Panc1 (cell line): Measurements from ENCODE around the gene GRK3. TPM values are rescaled to one million over a fixed set of nuclear protein-coding genes. Genes with fewer than 3 reads are reported as not detected.
"Not testable (repeated sequence)": the region's sequence is repeated elsewhere in the genome, so short reads cannot be mapped to it uniquely, and the experiment has no call there.

Experiments
- ATAC-seq: fragments of 200-7000 bp; cut with Tn5 transposase; 2 replicates; pipeline ENCODE4 v1.9.1; 2020; ENCODE audit warnings: mild to moderate bottlenecking, moderate library complexity
- BruUV-seq: library from RNA; stranded (reverse); fragments of 400-500 nt; replicated peaks from 2 replicates; lab custom pipeline; 2021; lab: Mats Ljungman, UMichigan
- CTCF ChIA-PET: fragments of 300-600 bp; sonication (Branson Sonifier 250); formaldehyde crosslinking; loops from one replicate; lab custom pipeline; 2022; ENCODE audit warnings: antibody characterized with exemption; lab: Charles Lee
- POLR2A ChIA-PET: fragments of 300-600 bp; sonication (Branson Sonifier 250); formaldehyde crosslinking; loops from one replicate; lab custom pipeline; 2022; ENCODE audit warnings: antibody characterized with exemption; lab: Charles Lee
- DNase-seq: peaks from one replicate; pipeline ENCODE4 v3.0.0-alpha.2; 2010; ENCODE audit warnings: low read depth, low spot score
- H3K27ac ChIP-seq: 2 replicates; pipeline ENCODE4 v1.5.1; 2011; ENCODE audit warnings: mild to moderate bottlenecking, low read length, inconsistent platforms
- H3K27me3 ChIP-seq: fragments of 200-500 bp; sonication (Bioruptor generic); 2 replicates; pipeline ENCODE4 v1.6.0; 2014; ENCODE audit warnings: low read length, inconsistent platforms; ENCODE audit not compliant: control insufficient read depth, insufficient read depth
- H3K36me3 ChIP-seq: fragments of 200-500 bp; sonication (Bioruptor generic); 2 replicates; pipeline ENCODE4 v1.5.1; 2014; ENCODE audit warnings: inconsistent platforms, mild to moderate bottlenecking, low read length, moderate library complexity; ENCODE audit not compliant: control insufficient read depth, insufficient read depth
- H3K4me1 ChIP-seq: 2 replicates; pipeline ENCODE4 v1.5.1; 2011; ENCODE audit warnings: inconsistent platforms, mild to moderate bottlenecking, low read length, moderate library complexity; ENCODE audit not compliant: control insufficient read depth, insufficient read depth
- H3K4me3 ChIP-seq, 2 experiments: 2 replicates each; pipeline ENCODE4 v1.5.1; 2011 to 2012; ENCODE audit warnings: low read depth in 2 of 2, low read length in 2 of 2, mild to moderate bottlenecking in 2 of 2, inconsistent platforms in 1 of 2, moderate library complexity in 1 of 2
- H3K9me3 ChIP-seq: fragments of 200-500 bp; sonication (Bioruptor generic); 2 replicates; pipeline ENCODE4 v1.5.1; 2014; ENCODE audit warnings: low read depth, mild to moderate bottlenecking, inconsistent platforms, low read length, moderate library complexity; ENCODE audit not compliant: control insufficient read depth, insufficient read depth
- POLR2AphosphoS5 ChIP-seq: IDR thresholded peaks from 2 replicates; pipeline ENCODE4 v1.6.1; 2012; ENCODE audit warnings: mild to moderate bottlenecking, low read depth, low read length, moderate library complexity
- SIN3A ChIP-seq: IDR thresholded peaks from 2 replicates; pipeline ENCODE4 v1.6.1; 2012; ENCODE audit warnings: low read depth, mild to moderate bottlenecking, low read length, moderate library complexity, borderline replicate concordance; ENCODE audit not compliant: insufficient read depth
- TCF7L2 ChIP-seq: IDR thresholded peaks from 2 replicates; pipeline ENCODE4 v1.6.1; 2011; ENCODE audit warnings: mild to moderate bottlenecking, low read depth, low read length, inconsistent platforms
- in situ Hi-C: cut with HindIII; loops from 2 replicates; pipeline ENCODE4 v1.10.0; 2016; ENCODE audit warnings: low sequenced_read_pairs, low pct_unique_long_range_greater_than_20kb
- intact Hi-C: fragments of 100-400 bp; cut with micrococcal nuclease; formaldehyde crosslinking; loops from one replicate; pipeline ENCODE4 v1.10.0; 2022; ENCODE audit not compliant: unreplicated experiment
- total RNA-seq: library from RNA; stranded (reverse); gene quantifications from one replicate; pipeline ENCODE4 v1.2.1, GENCODE V29; 2021; ENCODE audit not compliant: unreplicated experiment
- TF ChIP-seq, protein P1 (sequence below): fragments of 450-650 bp; IDR thresholded peaks from 2 replicates; pipeline ENCODE4 v1.5.1; 2017; ENCODE audit warnings: mild to moderate bottlenecking
- TF ChIP-seq, protein P2 (sequence below), 2 experiments: IDR thresholded peaks; 2 replicates each; pipeline ENCODE4 v1.6.1; 2011 to 2012; ENCODE audit warnings: low read depth in 2 of 2, control low read depth in 1 of 2, low read length in 1 of 2, mild to moderate bottlenecking in 1 of 2, moderate library complexity in 1 of 2; ENCODE audit not compliant: insufficient read depth in 1 of 2

The GRK3 gene
- total RNA-seq, 1 experiment from 2014 or later = 12.0 TPM

DNA sequence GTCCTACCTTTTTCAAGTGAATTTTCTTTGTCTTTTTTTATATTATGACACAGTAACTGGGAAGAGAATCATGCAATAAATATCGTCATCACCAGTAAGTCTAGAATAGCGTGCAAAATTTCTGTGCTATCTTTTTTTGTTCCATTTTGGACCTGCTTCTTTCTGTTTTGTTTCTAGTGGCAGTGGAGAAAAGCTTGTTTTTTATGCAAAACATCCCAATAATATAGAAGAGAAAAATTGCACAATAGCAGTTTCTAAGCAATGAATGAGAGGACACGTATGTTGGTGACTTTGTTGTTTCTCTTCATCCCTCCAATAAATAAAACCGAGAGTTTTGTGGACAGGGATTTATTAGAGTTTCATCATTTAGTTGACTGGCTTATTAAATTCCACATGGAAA is 10.3 kb downstream of the GRK3 start:
- no peak for DNase-seq
- BruUV-seq = no TSS peak
- in situ Hi-C loops (no loop called here), intact Hi-C loops (no loop called here)
- no peak overlapping the region for H3K4me3 ChIP-seq
- no peaks in the 10 kb centered on the region for H3K9me3 ChIP-seq
- H3K36me3 ChIP-seq = no peaks in the 10 kb centered on the region
- no peak overlapping the region for H3K27ac ChIP-seq
- ChIA-PET POLR2A (no interaction called here), CTCF (no interaction called here)
- ATAC-seq = no peak
- H3K4me1 ChIP-seq = no peaks in the 10 kb centered on the region
- H3K27me3 ChIP-seq = no peaks in the 10 kb centered on the region
- TF ChIP-seq TCF7L2 (no peak), POLR2AphosphoS5 (no peak), SIN3A (no peak)
- TF ChIP-seq, protein P1, sequence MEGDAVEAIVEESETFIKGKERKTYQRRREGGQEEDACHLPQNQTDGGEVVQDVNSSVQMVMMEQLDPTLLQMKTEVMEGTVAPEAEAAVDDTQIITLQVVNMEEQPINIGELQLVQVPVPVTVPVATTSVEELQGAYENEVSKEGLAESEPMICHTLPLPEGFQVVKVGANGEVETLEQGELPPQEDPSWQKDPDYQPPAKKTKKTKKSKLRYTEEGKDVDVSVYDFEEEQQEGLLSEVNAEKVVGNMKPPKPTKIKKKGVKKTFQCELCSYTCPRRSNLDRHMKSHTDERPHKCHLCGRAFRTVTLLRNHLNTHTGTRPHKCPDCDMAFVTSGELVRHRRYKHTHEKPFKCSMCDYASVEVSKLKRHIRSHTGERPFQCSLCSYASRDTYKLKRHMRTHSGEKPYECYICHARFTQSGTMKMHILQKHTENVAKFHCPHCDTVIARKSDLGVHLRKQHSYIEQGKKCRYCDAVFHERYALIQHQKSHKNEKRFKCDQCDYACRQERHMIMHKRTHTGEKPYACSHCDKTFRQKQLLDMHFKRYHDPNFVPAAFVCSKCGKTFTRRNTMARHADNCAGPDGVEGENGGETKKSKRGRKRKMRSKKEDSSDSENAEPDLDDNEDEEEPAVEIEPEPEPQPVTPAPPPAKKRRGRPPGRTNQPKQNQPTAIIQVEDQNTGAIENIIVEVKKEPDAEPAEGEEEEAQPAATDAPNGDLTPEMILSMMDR = no peak
- TF ChIP-seq, protein P2, sequence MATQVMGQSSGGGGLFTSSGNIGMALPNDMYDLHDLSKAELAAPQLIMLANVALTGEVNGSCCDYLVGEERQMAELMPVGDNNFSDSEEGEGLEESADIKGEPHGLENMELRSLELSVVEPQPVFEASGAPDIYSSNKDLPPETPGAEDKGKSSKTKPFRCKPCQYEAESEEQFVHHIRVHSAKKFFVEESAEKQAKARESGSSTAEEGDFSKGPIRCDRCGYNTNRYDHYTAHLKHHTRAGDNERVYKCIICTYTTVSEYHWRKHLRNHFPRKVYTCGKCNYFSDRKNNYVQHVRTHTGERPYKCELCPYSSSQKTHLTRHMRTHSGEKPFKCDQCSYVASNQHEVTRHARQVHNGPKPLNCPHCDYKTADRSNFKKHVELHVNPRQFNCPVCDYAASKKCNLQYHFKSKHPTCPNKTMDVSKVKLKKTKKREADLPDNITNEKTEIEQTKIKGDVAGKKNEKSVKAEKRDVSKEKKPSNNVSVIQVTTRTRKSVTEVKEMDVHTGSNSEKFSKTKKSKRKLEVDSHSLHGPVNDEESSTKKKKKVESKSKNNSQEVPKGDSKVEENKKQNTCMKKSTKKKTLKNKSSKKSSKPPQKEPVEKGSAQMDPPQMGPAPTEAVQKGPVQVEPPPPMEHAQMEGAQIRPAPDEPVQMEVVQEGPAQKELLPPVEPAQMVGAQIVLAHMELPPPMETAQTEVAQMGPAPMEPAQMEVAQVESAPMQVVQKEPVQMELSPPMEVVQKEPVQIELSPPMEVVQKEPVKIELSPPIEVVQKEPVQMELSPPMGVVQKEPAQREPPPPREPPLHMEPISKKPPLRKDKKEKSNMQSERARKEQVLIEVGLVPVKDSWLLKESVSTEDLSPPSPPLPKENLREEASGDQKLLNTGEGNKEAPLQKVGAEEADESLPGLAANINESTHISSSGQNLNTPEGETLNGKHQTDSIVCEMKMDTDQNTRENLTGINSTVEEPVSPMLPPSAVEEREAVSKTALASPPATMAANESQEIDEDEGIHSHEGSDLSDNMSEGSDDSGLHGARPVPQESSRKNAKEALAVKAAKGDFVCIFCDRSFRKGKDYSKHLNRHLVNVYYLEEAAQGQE (IDR thresholded peaks at IDR 0.05; ENCODE audit: insufficient read depth in 1 of 2, low read depth in 2 of 2, low read length in 1 of 2) = no peak

DNA sequence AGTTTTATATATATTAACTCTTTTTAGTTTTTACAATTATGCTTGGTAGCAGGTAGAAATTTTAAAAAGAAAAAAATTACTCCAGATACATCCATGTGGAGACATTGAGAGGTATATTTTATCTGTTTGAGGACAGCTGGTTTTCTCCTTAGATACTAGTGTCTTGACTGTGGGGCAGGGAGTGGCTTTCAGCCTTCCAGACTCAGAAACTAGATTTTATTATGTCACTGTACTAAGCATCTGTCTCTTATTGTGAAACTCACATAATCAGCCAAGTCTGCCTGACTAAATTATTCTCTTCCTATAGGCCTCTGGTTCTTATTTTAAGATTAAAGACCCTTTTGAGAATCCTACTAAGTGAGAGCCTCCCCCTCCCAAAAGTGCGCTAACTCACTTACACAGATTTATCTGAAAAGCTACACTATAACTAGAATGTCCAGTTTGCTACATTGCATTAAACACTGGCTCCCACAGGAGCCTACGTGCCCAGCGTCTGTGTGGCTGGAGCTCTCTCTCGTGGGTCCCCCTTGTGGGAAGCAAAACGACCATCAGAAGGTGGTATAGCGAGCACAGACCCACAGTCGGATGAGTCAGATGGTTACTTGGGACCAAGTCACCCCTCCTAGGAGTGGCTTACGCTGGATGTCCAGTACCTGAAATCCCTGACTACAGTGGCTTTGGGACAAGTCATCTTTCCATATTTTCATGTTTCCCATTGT is 11.4 kb downstream of the GRK3 start:
- H3K27ac ChIP-seq, H3K27me3 ChIP-seq, POLR2A ChIA-PET, ATAC-seq, DNase-seq, in situ Hi-C loops, intact Hi-C loops, H3K4me1 ChIP-seq, H3K4me3 ChIP-seq, H3K9me3 ChIP-seq, H3K36me3 ChIP-seq, BruUV-seq, CTCF ChIA-PET: not testable (repeated sequence)

DNA sequence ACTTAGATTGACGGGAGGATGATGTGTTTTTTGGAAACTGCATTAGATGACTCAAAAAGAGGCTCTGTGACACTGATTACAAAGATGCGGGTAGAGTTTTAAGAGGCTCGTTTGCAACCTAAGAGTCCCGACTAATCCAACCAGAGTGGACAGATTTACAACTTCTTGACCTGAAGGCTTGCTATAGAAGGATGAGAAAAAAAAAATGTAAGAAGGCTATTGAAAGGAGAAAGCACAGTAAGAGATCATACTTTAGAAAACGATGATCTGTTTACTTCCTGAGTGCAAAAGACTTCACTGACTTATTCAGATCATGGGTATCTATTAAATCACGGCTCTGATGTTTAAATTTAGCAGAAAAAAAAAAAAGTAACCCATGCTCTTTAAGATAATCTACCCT is 17.0 kb downstream of the GRK3 start:
- BruUV-seq, H3K4me3 ChIP-seq, H3K4me1 ChIP-seq, H3K36me3 ChIP-seq, ATAC-seq, POLR2A ChIA-PET, H3K27me3 ChIP-seq, CTCF ChIA-PET, intact Hi-C loops, H3K9me3 ChIP-seq, H3K27ac ChIP-seq, DNase-seq, in situ Hi-C loops: not testable (repeated sequence)
